Upper lobe of left lung (tissue), 4 donors: ENCODE measurements around the gene PI4K2B.

ENCODE experiments used
- CTCF ChIP-seq, 6 experiments: fragments of 450-650 bp in 4 of 6; fragments of 200-600 bp in 2 of 6; sonication (generic) in 2 of 6; IDR thresholded peaks; one replicate each; pipeline ENCODE4 v1.5.1; 2016 to 2019; ENCODE audit warnings: antibody characterized with exemption in 6 of 6
- EP300 ChIP-seq, 4 donors: sonication (generic); formaldehyde crosslinking; IDR thresholded peaks; one replicate each; pipeline ENCODE4 v1.5.1; 2017; ENCODE audit warnings: antibody characterized with exemption in 4 of 4, control low read depth in 2 of 4
- POLR2A ChIP-seq, 4 donors: fragments of 450-650 bp; IDR thresholded peaks; one replicate each; pipeline ENCODE4 v1.5.1; 2016 to 2017; ENCODE audit warnings: antibody characterized with exemption in 4 of 4, mild to moderate bottlenecking in 2 of 4
- POLR2AphosphoS5 ChIP-seq, 2 donors: sonication (generic); formaldehyde crosslinking; IDR thresholded peaks; one replicate each; pipeline ENCODE4 v1.5.1; 2017; ENCODE audit warnings: antibody characterized with exemption in 2 of 2

GRCh38 chr4:25313201-25313895 is 79.5 kb downstream of the PI4K2B start:
- no peak for TF ChIP-seq POLR2A (IDR thresholded peaks at IDR 0.05)
- no peak for TF ChIP-seq CTCF (IDR thresholded peaks at IDR 0.05)
- no peak for TF ChIP-seq POLR2AphosphoS5 (IDR thresholded peaks at IDR 0.05)
- TF ChIP-seq EP300 (IDR thresholded peaks at IDR 0.05): no peak
